Esophagus squamous epithelium (tissue), 4 donors: Measurements from ENCODE around the gene PDSS1.

ENCODE experiments used
- CTCF ChIP-seq, 6 experiments: fragments of 450-650 bp in 4 of 6; fragments of 200-600 bp in 2 of 6; sonication (generic) in 2 of 6; IDR thresholded peaks; one replicate each; pipeline ENCODE4 v1.5.1; 2016 to 2019; ENCODE audit warnings: antibody characterized with exemption in 6 of 6, mild to moderate bottlenecking in 4 of 6, moderate library complexity in 4 of 6
- POLR2A ChIP-seq, 4 donors: fragments of 450-650 bp; IDR thresholded peaks; one replicate each; pipeline ENCODE4 v1.6.1; 2017; ENCODE audit warnings: antibody characterized with exemption in 4 of 4, mild to moderate bottlenecking in 4 of 4, moderate library complexity in 3 of 4

DNA sequence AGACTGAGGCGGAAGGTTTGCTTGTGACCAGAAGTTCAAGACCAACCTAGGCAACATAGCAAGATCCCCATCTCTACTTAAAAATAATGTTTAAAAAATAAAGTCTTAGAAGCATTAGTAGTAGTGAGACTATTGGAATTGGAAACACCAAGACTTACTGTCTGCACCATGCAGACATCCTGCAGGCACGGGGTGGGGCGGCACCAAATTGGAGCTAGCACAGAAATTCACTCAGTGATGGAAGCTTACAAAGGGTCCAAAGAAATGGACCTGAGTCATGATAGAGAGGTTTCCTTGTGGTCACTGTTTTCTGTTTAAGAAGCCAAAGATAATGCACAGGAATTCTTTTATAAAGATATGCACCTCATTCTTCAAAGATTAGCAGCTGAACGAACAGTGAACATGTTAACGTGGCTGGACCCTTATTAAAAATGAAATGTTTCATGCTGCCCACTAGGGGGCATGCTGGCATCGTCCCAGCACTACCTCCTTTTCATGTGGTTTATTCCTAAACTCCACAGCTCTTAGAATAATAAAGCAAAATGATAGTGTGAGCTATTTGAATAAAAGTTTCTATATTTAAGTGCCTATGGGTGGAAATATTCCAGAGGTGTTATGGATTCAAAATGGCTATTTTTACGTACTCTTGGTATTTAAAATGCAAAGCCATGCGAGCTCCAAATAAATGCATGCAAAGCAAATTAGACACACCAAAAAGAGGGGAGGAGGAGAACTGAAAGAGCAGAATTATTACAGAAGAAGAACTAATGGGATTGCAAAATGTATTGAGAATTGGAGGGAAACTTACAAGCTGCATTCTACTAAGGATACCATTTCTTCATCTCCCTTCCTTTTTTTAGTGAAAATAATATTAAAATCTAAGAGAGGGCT is 28.6 kb downstream of the PDSS1 start:
- TF ChIP-seq POLR2A (IDR thresholded peaks at IDR 0.05) = no peak
- TF ChIP-seq CTCF (IDR thresholded peaks at IDR 0.05) = peak; percentile 64 to 85 (median 82)
